ENCODE data around the gene HOXD12.

GRCh38 chr2:176101842-176102241 is 2.2 kb downstream of the HOXD12 start:
- TF ChIP-seq SUZ12 (IDR thresholded peaks at IDR 0.05; ENCODE audit: extremely low read depth, insufficient read depth, insufficient read length) = no peak
- no peak for TF ChIP-seq ZNF274 (IDR thresholded peaks at IDR 0.05; ENCODE audit: low read depth, low read length)

Measured in NT2/D1 (cell line).